ENCODE results near the gene TEX14.
"Not testable (repeated sequence)": the region's sequence is repeated elsewhere in the genome, so short reads cannot be mapped to it uniquely, and the experiment has no call there.

The TEX14 gene

DNA sequence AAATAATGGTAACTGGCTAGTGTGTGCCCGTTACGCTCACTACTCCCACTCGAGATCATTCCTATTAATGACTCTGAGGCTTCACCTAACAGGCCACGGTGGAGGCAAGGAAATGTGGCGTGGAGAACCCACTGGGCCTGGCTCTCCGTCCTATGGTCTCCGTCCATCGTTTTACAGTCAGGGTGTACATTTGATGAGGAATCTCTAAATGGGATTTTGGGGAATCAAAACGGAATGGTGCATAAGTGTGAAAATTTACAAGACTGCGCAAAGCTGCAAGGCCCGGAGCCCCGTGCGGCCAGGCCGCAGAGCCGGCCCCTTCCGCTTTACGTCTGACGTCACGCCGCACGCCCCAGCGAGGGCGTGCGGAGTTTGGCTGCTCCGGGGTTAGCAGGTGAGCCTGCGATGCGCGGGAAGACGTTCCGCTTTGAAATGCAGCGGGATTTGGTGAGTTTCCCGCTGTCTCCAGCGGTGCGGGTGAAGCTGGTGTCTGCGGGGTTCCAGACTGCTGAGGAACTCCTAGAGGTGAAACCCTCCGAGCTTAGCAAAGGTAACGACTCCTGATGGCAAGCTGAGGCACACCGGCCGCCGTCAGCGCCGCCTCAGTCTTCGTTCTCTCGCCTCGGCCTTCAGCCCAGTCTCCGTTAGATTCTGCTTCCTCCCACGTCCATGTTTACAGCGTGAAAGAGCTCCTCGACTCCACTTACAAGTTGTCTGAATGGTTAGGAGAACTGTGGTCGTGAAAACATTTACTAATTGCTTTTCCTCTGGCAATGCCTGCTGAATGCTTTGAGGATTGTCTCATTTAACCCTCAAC lies 602 bp upstream of the TEX14 start, which contains the start of gene RAD51C:
RAD51C (plus strand) TSS at position 364 of the 817 bp plus-strand sequence; CDS start at position 406, 42 bp downstream.
- DNase-seq = peak; percentile 93

DNA sequence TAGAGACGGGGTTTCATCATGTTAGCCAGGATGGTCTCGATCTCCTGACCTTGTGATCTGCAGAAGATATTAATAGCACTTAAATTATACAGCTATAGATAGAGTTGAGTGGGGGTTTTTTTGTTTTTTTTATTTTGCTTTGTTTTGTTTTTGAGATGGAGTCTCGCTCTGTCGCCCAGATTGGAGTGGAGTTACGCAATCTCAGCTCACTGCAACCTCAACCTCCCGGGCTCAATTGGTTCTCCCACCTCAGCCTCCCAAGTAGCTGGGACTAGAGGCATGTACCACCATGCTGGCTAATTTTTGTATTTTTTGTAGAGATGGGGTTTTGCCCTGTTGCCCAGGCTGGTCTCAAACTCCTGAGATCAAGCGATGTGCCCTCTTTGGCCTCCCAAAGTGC lies 1.8 kb downstream of the TEX14 start:
- DNase-seq = not testable (repeated sequence)

DNA sequence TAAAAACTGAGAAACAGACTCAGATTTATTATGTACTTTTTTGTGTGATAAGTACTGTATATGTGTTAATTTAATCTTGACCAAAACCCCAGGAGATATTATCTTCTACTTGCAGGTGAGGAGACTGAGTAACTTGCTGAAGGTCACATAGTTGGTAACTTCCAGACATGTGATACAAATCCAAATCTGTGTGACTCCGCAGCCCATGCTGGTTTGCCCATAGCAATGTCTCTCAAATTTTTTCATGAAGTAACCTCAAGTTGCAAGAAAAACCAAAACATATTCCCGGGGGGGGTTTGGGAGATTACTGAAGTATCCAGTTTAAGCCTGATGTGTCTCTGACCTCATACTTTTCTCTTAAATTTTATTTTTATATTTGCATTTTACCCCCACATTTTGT lies 3.3 kb downstream of the TEX14 start:
- no peak for DNase-seq

DNA sequence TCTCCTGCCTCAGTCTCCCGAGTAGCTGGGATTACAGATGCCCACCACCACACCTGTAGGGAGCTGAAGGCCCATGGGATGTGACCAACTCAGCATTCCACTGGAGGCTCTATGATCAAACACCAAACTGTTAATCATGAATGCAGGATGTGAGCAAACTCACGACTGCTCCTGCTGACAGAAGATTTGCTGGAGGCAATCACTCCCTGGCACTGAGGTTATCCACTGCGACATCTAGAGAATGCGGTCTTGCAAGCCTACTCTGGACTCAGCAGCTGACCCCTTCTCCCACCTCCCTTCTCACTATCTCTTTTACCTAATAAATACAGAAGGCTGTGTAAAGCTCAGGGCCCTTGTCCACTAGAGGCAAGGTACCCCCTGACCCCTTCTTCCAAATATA lies 4.9 kb downstream of the TEX14 start:
- no peak for DNase-seq

DNA sequence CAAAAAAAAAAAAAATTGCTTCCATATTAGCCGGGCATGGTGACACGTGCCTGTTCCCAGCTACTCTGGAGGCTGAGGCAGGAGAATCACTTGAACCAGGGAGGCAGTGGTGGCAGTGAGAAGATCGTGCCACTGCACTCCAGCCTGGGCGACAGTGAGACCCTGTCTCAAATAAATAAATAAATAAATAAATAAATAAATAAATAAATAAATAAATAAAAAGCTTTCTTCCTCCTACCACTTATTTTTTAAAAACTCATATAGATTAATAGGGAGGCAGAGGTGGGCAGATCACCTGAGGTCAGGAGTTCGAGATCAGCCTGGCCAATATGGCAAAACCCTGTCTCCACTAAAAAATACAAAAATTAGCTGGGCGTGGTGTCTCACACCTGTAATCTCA lies 7.4 kb downstream of the TEX14 start:
- not testable (repeated sequence) for DNase-seq

DNA sequence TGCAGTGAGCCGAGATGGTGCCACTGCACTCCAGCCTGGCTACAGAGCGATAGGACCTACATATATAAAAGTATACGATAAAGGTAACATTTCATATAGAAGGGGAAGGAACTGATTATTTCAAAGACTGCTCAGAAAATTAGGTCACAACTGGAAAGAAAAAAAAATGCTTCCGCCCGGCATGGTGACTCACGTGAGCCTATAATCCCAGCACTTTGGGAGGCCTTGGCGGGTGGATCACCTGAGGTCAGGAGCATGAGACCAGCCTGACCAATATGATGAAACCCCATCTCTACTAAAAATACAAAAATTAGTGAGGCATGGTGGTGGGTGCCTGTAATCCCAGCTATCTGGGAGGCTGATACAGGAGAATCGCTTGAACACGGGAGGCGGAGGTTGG lies 7.8 kb downstream of the TEX14 start:
- no peak for DNase-seq

DNA sequence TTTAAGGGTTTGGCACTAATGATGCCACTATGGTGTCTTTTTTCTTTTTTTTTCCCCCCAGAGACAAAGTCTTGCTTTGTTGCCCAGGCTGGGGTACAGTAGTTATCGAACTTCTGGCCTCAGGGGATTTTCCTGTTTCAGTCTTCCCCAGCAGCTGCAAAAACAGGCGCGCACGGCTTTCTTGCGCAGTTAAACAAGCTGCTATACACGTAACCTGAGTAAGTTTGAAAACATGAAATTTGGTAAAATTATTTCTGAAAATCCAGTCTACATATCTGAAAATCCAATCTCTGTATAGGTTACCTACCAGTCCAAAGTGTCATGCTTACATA lies 11.8 kb downstream of the TEX14 start:
- no peak for DNase-seq

DNA sequence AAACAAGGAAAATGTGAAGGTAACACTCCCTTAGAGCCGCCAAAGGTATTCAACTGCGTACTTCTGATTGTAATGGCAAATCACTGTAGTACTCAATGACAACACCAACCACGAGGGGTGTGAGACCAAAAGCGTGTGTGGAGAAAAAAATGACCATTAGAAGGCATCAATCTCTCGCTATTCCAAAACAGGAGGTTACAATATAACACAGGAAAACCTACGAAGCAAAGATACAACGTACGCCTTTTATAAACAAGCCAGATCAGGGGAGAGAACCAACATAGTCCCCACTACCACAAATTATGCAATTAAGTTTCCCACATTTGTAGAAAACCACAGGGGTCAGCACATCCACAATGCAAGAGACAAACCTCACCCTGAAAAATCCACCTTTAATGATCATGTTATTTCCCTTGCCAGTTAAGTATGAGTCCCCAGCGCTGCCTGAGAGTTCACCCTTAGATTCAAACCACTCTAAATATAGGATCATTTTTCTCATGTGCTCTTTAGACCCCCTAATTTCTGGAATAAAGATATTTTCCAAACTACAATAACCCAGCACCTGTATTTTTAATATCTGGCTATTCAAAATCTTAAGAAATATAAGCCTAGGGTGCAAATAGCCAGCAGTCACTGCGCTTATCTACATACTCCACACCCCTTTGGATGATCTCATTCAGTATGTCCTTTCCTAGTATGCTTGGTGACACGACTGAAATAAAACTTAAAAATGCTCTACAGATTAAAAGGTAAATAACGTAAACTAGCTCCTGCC lies 12.4 kb downstream of the TEX14 start:
- no peak for DNase-seq

DNA sequence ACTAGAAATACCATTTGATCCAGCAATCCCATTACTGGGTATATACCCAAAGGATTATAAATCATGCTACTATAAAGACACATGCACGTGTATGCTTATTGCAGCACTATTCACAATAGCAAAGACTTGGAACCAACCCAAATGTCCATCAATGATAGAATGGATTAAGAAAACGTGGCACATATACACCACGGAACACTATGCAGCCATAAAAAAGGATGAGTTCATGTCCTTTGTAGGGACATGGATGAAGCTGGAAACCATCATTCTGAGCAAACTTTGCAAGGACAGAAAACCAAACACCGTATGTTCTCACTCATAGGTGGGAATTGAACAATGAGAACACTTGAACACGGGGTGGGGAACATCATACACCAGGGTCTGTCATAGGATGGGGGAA lies 13.6 kb downstream of the TEX14 start:
- DNase-seq = not testable (repeated sequence)

DNA sequence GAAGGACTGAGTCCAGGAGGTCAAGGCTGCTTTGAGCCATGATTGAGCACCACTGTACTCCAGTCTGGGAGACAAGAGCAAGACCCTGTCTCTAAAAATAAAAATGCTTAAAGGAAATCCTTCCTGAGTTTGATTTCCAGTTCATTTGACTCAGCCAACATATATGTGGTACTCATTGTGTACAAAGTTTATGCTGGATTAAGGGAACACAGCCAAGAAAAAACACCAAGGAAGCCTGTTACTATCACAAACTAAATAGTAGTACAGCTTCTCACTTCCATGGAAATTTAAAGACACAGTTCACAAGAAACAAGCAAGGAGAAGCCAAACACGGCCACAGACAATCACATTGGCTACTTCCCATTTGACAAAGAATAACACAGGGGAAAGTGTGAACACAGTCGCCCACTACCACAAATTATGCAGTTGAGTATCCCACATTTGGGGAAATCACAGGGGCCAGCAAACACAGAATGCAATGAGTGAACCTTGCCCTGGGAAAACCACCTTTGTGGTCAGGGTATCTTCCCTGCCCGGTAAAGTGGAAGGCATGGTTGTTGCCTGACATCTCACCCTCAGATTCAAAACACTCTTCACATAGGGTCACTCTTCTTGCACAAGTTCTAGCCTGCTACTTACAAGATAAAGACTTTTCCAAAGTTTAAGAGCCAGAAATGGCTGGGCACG lies 14.5 kb downstream of the TEX14 start:
- DNase-seq = no peak

DNA sequence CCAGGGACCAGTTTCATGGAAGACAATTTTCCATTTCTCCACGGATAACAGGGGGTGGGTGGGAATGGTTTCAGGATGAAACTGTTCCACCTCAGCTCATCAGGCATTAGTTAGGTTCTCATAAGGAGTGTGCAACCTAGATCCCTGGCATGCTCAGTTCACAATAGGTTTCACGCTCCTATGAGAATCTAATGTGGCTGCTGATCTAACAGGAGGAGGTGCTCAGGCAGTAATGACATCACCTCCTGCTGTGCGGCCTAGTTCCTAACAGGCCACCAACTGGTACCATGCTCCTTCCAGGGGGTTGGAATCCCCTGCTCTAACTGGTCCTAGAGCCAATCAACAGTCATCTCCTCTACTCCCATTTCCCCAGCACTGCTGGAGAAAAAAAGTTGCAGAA lies 19.9 kb downstream of the TEX14 start:
- peak; percentile 68 for DNase-seq

DNA sequence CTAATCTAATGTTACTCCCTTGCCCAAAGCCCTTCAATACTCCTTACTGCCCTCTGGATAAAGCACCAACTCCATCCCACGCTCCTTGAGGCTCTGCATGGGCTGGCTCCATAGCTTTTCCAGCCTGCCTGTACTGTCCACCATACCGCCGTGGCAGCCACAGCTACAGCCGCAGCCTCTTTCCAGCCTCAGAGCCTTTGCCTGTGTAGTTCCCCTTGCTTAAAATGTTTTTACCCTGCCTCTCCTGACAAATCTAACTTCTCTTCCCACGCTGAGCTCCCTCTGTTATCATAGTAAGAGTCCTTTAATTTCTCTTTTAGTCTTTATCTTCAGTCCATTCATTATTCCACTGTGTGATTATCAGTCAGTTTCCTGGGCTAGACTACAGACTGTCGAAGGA lies 22.0 kb downstream of the TEX14 start:
- DNase-seq = no peak

DNA sequence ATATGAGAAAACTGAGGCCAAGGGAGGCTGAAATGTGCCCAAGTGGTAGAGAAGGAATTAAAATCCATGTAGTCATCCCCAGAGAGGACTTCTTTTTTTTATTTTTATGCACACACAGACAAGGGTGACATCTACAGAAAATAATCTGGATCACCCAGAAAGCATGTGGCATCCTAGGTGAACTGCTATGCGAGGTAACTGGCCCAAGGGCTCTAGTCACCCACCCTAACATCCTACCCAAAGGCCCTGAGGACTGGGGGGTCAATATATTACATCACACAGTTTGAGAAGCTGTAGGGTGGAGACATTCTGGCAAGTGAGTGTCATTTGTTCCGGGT lies 23.3 kb downstream of the TEX14 start:
- no peak for DNase-seq

DNA sequence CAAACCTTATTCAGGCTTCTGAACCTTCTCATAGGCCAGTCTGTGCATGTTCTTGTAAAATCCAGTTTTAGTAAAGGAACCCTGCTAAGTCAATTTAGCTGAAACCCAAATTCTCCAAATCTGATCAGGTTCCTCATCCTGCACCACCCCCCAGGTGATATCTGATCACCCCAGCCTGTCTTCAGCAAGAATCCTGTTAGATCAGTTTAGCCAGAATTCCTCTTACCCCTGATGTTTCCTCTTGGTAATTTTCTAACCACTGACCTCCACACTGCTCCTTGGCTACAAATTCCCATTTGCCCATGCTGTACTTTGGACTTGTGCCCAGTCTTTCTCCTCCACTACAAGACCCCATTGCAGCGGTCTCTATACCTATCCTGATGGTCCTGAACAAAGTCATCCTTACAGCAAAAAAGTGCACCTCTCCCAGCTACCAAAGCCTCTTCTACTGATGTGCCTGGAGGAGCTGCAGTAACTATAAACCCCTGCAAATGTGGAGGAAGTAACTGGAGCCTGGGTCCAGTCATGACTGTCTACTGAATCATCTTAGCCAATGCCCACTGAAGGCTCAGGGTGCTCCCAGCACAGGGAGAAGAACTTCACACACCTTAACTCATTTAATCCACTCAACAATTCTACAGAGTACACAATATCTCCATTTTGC lies 23.8 kb downstream of the TEX14 start:
- no peak for DNase-seq

DNA sequence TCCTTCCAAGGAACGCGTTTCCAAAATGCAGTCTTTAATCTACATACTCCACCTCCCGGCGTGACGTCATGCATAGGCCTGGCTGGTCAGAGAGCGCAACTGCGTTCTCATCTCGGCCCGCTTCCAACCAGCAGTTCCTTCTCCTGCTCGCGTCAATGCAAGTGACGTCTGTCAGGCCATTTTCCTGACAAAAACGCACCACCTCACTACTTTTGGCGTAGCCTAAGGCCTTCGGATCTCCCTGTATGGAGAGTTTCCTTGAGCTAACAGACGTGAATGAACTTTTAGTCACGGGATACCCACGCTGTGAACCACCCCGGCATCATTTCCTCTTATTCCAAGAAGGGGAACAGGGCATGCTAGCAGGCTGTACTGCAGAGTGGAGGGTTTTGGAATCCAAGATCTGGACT lies 25.0 kb downstream of the TEX14 start:
- no peak for DNase-seq

DNA sequence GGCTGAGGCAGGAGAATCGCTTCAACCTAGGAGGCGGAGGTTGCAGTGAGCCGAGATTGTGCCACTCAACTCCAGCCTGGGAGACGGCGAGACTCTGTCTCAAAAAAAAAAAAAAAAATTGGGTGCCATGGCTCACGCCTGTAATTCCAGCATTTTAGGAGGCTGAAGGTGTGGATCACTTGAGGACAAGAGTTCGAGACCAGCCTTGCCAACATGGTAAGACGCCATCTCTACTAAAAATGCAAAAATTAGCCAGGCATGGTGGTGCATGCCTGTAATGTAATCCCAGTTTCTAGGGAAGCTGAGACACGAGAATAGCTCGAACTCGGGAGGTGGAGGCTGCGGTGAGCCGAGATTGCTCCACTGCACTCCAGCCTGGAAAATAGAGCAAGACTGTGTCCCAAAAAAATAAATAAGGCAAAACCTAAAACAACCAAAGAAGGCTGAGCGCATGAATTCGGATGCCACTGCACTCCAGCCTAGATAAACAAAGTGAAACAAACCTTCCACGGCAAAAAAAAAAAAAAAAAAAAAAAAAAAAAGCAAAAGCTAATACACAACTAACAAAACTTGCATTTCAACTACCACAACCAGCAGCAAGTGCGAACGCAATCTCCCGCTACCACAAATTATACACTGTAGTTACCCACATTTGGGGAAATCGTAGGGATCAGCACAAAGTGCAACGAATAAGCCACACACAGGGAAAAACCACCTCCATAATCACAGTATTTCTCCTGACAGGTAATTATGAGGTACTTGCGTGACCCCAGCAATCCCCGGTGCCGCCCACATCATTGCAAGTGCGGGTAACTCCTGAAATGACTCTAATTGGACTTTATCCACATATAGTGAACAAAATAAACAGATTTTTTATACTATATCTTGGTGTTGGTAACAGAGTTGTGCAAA lies 25.6 kb downstream of the TEX14 start:
- no peak for DNase-seq

DNA sequence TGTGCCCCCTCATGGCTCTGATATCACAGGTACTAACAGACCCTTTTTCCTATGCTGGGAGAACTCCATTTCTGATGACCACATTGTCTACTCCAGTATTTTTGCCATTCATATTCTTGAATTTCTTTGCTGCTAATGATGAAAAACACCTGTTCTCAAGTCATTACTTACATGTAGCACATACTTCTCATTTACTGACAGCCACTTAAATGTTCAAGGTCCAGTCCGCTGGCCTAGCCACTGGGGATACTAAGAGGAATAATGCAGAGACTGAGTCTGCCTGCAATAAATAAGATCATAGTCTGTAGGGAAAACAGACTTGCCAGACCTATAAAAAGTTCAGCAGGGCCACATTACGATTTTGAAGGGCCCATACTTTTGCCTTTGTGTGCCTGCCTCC lies 27.5 kb downstream of the TEX14 start:
- DNase-seq = no peak

DNA sequence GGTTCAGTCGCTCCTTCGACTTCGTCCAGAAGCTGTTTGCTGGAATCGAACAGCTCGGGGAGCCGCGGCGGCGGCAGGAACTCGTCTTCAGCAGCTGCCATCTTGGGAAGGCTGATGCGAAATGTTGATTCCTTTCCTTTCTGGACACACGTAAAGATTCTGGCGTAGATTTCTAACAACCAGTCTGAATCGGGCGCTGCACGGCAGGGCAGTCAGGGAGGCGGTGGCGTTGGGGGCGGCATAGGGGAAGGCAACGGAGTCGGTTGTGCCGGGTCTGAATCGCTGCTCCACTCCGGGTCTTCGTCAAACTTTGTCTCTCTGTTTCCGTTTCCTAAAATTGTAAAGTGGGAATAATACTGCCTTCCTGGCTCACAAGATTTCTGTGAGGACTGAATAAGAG lies 30.3 kb downstream of the TEX14 start:
- DNase-seq = no peak

DNA sequence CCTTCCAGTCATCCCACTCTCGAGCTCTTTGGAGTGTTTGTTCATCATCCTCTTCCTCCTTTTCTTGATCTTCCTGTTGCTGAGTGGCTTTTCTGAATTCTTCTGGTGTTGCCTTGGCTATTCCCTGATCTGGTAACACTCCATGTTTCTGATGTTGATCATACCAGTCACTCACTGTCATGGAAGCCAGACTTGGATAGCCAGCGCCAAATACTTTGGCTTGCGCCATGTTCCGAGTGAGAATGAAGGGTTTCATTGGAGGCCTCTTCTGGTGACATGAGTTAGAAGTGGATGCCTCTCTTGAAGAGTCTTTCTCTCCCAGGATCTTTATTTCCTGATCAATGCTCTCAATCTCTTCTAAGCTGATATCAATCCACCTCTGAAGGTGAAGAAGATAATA lies 31.2 kb downstream of the TEX14 start:
- no peak for DNase-seq

DNA sequence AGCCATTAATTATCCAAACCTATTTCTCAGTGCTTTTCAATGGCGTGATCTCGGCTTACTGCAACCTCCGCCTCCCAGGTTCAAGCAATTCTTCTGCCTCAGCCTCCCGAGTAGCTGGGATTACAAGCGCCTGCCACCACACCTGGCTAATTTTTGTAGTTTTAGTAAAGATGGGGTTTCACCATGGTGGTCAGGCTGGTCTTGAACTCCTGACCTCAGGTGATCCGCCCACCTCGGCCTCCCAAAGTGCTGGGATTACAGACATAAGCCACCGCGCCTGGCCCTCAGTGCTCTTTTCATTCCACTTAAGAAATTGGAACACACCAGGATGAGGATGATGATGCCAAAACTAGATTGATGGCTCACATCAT lies 32.1 kb downstream of the TEX14 start:
- DNase-seq = not testable (repeated sequence)

DNA sequence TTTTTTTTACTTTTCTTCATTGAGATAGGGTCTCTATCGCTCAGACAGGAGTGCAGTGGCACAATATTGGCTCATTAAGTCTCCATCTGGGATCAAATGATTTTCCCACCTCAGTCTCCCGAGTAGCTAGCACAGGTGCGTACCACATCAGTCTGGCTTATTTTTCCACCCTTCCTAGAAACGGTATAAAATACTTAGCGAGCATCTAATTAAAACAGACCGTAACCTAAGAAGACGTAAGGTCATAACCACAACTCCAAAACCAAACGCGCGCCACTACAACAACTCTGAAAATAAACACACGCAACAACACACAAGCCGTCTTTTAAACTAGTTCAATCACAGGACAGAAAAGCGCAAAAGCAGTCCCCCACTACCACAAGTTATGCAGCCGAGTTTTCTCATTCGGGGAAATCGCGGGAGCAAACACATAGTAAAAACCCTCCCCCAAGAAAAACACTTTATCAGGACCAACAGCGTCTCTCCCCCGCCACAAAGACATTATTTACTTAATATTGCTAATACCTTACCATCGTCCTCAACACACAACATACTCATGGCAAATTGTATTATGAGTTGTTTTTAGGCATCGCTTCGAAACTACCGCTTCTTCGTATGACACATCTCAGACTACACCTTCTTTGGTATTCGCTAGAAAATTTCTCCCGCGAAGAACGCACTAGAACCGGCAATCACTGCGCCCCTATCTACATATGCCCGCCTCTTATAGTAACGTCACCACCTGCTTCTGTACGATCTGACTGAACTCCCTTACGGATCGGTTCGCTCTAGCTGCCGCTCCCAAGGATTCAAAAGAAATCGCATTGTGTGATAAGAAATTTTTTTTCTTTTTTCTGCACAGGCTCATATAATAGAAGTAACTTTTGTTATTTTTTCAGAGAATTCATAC lies 32.8 kb downstream of the TEX14 start:
- peak; percentile 97 for DNase-seq

All from retina (tissue), 1 donor.